Measurements from ENCODE around the gene GAMT. TPM values are rescaled to one million over a fixed set of nuclear protein-coding genes. Genes with fewer than 3 reads are reported as not detected.

GAMT gene
- total and polyA plus RNA-seq, 2 of the 13 experiments (the other 11 are each of a cell fraction or from before 2014, with no cell fraction given): 115 to 124 TPM

GRCh38 chr19:1438035-1438932 is 36.9 kb upstream of the GAMT start, which contains the start of gene RPS15 (continued):
- TF ChIP-seq ZNF414 (CRISPR knock-in tag; IDR thresholded peaks at IDR 0.05) (peak; percentile 86; the same call in 1 of the 2 replicates), AGO2 (optimal IDR thresholded peaks at IDR 0.05; ENCODE audit: low read depth, low read length) (peak; percentile 98), ZFP36L2 (CRISPR knock-in tag; IDR thresholded peaks at IDR 0.05) (peak; percentile 81; the same call in 1 of the 2 replicates), FIP1L1 (IDR thresholded peaks at IDR 0.05; ENCODE audit: borderline replicate concordance, insufficient read depth, low read depth, low read length) (no peak), THAP11 (CRISPR knock-in tag; IDR thresholded peaks at IDR 0.05) (peak; percentile 97), ZNF484 (CRISPR knock-in tag; IDR thresholded peaks at IDR 0.05; ENCODE audit: borderline replicate concordance, low read depth) (0 out of 2 replicates have a peak, but pooled peaks have one; percentile 37), TGIF2 (CRISPR knock-in tag; IDR thresholded peaks at IDR 0.05) (no peak; the same call in 1 of the 2 replicates), ZNF431 (CRISPR knock-in tag; IDR thresholded peaks at IDR 0.05; ENCODE audit: borderline replicate concordance, low read depth) (no peak), ZNF883 (CRISPR knock-in tag; IDR thresholded peaks at IDR 0.05; ENCODE audit: not compliant biosample characterization) (peak; percentile 94), ZNF350 (CRISPR knock-in tag; IDR thresholded peaks at IDR 0.05; ENCODE audit: borderline replicate concordance, low read depth) (peak; percentile 99; the same call in 1 of the 2 replicates), CBFB (CRISPR knock-in tag; IDR thresholded peaks at IDR 0.05) (peak; percentile 93), ZNF468 (CRISPR knock-in tag; IDR thresholded peaks at IDR 0.05) (no peak), ZNF292 (CRISPR knock-in tag; IDR thresholded peaks at IDR 0.05; ENCODE audit: borderline replicate concordance, low read depth) (peak; percentile 51; the same call in 1 of the 2 replicates), ZBTB14 (CRISPR knock-in tag; IDR thresholded peaks at IDR 0.05) (peak; percentile 99), FOSL1 (CRISPR knock-in tag; IDR thresholded peaks at IDR 0.05; ENCODE audit: borderline replicate concordance) (no peak), KLF16 (CRISPR knock-in tag; IDR thresholded peaks at IDR 0.05) (peak; percentile 74 to 95; a peak in 2 of 4 replicates), GRHL1 (CRISPR knock-in tag; conservative IDR thresholded peaks at IDR 0.05) (no peak), TEAD3 (CRISPR knock-in tag; optimal IDR thresholded peaks at IDR 0.05; ENCODE audit: borderline replicate concordance) (peak; percentile 88), IKZF5 (CRISPR knock-in tag; IDR thresholded peaks at IDR 0.05) (peak; percentile 94), GPBP1L1 (CRISPR knock-in tag; IDR thresholded peaks at IDR 0.05) (no peak), SP5 (CRISPR knock-in tag; IDR thresholded peaks at IDR 0.05; ENCODE audit: borderline replicate concordance, low read depth) (peak; percentile 94), RBM39 (IDR thresholded peaks at IDR 0.05; ENCODE audit: low read depth, low read length, poor library complexity, severe bottlenecking) (peak; percentile 98)

Data from HepG2 (cell line).